DMS114 treated with DMSO at 0.1 percent for 48 hours (cell line): ENCODE data around the gene NALF2.

Experiments used
- DNase-seq: peaks from one replicate; lab custom pipeline; 2025; ENCODE audit not compliant: unreplicated experiment; lab: John Stamatoyannopoulos, UW

NALF2 gene

DNA sequence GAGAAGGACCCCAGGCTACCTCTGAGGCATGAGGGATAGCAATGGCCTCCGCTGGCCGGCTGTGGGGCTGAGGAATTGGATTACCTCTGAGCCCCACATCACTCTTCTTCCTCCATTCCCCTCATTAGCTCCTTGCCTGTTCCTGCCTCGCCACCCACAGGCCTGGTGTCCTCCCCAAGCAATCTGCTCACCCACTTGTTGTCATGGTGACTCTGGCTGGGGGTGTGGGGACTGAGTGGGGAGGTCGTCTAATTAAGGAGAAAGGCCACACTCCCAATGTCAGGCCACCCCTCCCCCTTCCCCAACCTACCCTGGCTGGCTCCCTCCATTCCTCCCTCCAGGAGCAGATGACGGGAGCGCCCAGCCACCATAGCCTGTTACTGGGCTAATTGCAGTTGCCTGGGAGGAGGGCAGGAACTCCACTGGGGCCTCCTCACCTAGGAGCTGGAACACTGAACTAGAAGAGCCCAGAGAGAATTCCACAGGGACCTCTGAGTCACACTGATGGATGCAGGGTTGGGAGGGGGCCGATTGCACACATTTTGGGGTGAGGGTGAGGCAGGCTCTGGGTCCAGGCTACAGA is 20.7 kb downstream of the NALF2 start:
- DNase-seq, result no peak

GRCh38 chrX:69530306-69530705 is 26.2 kb downstream of the NALF2 start:
- DNase-seq, result no peak

DNA sequence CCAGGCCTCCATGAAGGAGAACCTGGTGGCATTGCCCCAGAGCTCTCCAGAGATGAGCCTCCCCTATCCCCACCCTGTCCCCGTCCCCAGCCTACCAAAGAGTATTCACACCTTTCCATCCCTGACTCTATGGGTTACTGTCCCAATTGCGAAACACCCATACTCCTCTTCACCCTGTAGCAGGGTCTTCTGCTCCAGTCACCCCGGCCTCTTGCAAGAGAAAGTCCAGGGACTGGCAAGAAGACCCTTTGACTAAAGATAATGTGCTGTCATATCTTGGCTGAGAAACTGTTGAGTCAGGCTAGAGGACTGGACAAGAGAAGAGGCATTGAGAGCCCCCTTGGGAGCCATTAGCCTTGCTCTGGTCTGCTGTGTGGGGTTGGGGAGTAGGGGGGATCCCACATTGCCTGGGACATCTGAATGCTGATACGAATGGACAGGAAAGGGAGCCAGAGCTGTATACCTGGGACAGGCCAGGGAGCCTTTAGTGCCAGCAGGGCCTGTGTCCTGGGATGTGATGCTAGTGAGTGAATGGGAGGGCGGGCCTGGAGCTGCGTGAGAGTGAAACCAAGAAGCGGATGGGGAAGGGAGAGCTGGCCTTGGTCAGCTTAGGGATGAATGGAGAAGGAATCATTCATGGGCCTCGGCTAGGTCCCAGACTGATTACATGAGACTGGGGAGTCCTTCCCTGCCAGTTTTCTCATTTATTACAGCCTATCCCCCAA is 27.1 kb downstream of the NALF2 start:
- no peak for DNase-seq

GRCh38 chrX:69535661-69536060 is 31.5 kb downstream of the NALF2 start:
- DNase-seq, result no peak

- DNase-seq, result peak; percentile 34
Measured at GRCh38 chrX:69538321-69538876, 34.3 kb downstream of the NALF2 start.

DNA sequence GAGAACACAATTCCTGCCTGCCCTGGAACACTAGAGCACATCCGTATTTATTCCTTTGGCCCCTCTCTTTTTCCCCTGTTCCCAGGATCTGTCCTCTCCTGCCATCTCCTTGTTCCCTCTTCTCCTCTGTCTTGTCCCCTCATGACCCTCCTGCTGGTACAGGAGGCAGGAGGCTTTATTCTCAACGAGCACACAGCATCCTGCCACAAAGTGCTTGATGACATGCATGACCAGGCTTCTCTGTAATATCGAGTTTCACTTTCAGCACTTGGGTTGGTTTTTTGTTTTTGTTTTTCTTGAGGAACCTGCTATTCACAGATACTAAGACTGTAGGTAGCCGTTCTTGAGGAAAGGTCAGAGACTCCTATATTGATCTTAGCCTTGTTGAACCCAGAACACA is 35.3 kb downstream of the NALF2 start:
- DNase-seq, result no peak

- no peak for DNase-seq
Measured at GRCh38 chrX:69541956-69542355, 37.8 kb downstream of the NALF2 start.

- DNase-seq, result no peak
Measured at GRCh38 chrX:69543572-69543971, 39.4 kb downstream of the NALF2 start.

DNA sequence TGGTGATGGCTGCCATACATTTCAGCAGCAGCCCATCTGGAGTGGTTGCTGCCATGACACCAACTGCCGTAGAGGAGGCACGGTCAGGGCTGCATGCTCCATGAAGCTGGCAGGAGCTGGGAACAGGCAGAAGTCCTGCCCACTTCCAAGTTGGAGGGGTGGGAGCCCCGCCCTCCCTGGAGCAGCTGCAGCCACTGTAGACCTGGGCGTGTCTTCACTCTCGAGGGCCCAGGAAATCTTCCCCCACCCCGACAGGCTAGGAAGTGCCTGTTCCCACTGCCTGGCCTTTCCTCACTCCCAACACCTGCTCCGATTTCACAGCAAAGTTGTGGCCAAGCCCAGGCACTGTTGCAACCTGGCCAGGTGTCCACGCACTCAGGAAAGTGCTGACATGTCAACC is 42.3 kb downstream of the NALF2 start:
- DNase-seq, result no peak

DNA sequence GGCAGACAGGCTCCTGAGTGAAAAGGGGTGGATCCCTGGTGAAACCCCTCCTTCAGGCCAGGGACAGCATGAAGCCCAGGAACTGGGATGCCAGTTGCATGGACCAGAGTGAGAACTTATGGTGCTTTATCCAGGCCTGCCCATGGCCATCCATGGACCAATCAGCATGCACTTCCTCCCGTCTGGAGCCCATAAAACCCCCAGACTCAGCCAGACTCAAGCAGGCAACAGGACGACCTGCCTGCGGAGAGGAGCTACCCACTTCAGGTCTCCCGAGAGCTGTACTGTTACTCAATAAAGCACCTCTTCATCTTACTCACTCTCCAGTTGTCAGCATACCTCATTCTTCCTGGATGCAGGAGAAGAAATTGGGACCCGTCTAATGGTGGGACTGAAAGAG is 42.9 kb downstream of the NALF2 start:
- DNase-seq, result no peak

DNA sequence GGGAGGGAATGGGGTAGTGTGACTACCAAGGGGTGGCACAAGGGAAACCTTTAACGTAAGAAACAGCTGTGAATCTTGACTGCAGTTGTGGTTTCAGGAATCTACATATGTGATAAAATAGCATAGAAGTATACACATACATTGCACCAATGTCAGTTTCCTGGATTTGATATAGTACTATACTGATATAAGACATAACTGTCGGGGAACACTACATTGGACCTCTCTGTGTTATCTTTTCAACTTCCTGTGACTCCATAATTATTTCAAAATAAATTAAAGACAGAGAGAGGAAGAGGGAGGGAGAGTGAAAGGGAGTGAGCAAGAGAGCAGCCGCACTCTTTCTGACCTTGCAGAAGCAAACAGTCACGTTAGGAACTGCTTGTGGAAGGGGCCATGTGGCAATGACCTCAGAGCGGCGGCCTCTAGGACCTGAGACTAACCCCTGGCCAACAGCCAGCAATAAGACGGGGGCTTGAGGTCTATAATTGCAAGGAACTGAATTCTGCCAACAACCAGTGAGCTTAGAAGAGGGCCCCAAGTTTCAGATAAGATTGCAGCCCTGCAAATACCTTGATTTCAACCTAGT is 47.4 kb downstream of the NALF2 start:
- no peak for DNase-seq

DNA sequence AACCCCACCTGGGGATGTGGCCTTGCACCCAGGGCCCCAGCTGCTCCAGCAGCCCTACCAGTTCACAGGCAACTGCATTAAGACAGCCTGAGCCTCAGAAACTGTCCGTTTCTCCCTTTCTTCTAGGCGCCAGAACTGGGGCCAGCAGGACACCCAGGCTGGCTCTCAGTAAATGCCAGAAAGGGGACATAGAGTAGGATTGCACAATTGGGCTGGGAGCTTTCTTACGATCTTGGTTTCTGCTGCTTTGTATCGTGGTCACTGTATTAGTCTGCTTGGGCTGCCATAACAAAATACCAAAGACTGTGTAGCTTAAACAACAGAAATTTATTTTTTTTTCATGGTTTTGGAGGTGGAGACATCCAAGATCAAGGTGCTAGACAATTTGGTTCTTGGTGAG is 48.4 kb downstream of the NALF2 start:
- DNase-seq, result no peak
